SK-N-MC (cell line): ENCODE data around the gene FGF12.

Experiments used
- EZH2 ChIP-seq: fragments of 200-600 bp; sonication (generic); IDR thresholded peaks from one replicate; pipeline ENCODE4 v1.6.1; 2017; ENCODE audit warnings: antibody characterized with exemption
- POLR2AphosphoS5 ChIP-seq: IDR thresholded peaks from 2 replicates; pipeline ENCODE4 v1.6.1; 2012; ENCODE audit warnings: mild to moderate bottlenecking, low read depth, low read length, borderline replicate concordance

GRCh38 chr3:192482391-192482790 is 244.9 kb downstream of the FGF12 start:
- TF ChIP-seq EZH2 (no peak), POLR2AphosphoS5 (no peak)
